Measurements from ENCODE around the gene SCO2. TPM values are rescaled to one million over a fixed set of nuclear protein-coding genes. Genes with fewer than 3 reads are reported as not detected.

SCO2 gene
- total RNA-seq, 2 donors from 2014 or later = 0.89 to 2.3 TPM

GRCh38 chr22:50483556-50483955 lies 41.8 kb downstream of the SCO2 start:
- Mint-ChIP-seq H3K9me3 (no peaks in the 10 kb centered on the region), H3K27ac (no peak overlapping the region), H3K4me3 (no peak overlapping the region), H3K4me1 (peaks cover 11% of the 10 kb centered on the region), H3K27me3 (ENCODE audit: insufficient read depth) (peaks cover 65% of the 10 kb centered on the region), H3K36me3 (ENCODE audit: low read depth) (no peaks in the 10 kb centered on the region)
- Histone ChIP-seq H3K9me3 (ENCODE audit: control insufficient read depth, low read length) (no peaks in the 10 kb centered on the region), H3K36me3 (ENCODE audit: control insufficient read depth, insufficient read depth, low read length) (no peaks in the 10 kb centered on the region), H3K4me1 (ENCODE audit: control insufficient read depth, insufficient read depth, low read length) (no peaks in the 10 kb centered on the region), H3K27me3 (ENCODE audit: control insufficient read depth, insufficient read depth, low read length, poor library complexity, severe bottlenecking) (peaks cover 20% of the 10 kb centered on the region), H3K4me3 (ENCODE audit: low read length) (no peak overlapping the region), H3K27ac (ENCODE audit: low read depth, low read length) (no peak overlapping the region), H3K9ac (ENCODE audit: extremely low read depth, low read length, poor library complexity, severe bottlenecking) (no peak overlapping the region)
- no peak for DNase-seq
- TF ChIP-seq, protein P1, sequence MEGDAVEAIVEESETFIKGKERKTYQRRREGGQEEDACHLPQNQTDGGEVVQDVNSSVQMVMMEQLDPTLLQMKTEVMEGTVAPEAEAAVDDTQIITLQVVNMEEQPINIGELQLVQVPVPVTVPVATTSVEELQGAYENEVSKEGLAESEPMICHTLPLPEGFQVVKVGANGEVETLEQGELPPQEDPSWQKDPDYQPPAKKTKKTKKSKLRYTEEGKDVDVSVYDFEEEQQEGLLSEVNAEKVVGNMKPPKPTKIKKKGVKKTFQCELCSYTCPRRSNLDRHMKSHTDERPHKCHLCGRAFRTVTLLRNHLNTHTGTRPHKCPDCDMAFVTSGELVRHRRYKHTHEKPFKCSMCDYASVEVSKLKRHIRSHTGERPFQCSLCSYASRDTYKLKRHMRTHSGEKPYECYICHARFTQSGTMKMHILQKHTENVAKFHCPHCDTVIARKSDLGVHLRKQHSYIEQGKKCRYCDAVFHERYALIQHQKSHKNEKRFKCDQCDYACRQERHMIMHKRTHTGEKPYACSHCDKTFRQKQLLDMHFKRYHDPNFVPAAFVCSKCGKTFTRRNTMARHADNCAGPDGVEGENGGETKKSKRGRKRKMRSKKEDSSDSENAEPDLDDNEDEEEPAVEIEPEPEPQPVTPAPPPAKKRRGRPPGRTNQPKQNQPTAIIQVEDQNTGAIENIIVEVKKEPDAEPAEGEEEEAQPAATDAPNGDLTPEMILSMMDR (conservative IDR thresholded peaks at IDR 0.05) = no peak
- 88 to 98% methylated on average over 8 of the region's 8 CpGs for WGBS, 2 experiments (ENCODE audit: insufficient coverage in 1 of 2, insufficient read length in 1 of 2)

GRCh38 chr22:50483106-50483505 lies 42.3 kb downstream of the SCO2 start:
- WGBS, 2 experiments (ENCODE audit: insufficient coverage in 1 of 2, insufficient read length in 1 of 2) = 85 to 91% methylated on average over 8 to 10 of the region's 10 CpGs
- TF ChIP-seq, protein P1 (conservative IDR thresholded peaks at IDR 0.05) = no peak
- Histone ChIP-seq H3K4me3 (ENCODE audit: low read length) (no peak overlapping the region), H3K27me3 (ENCODE audit: control insufficient read depth, insufficient read depth, low read length, poor library complexity, severe bottlenecking) (peaks cover 20% of the 10 kb centered on the region), H3K9ac (ENCODE audit: extremely low read depth, low read length, poor library complexity, severe bottlenecking) (no peak overlapping the region), H3K9me3 (ENCODE audit: control insufficient read depth, low read length) (no peaks in the 10 kb centered on the region), H3K4me1 (ENCODE audit: control insufficient read depth, insufficient read depth, low read length) (no peaks in the 10 kb centered on the region), H3K36me3 (ENCODE audit: control insufficient read depth, insufficient read depth, low read length) (no peaks in the 10 kb centered on the region), H3K27ac (ENCODE audit: low read depth, low read length) (no peak overlapping the region)
- Mint-ChIP-seq H3K9me3 (no peaks in the 10 kb centered on the region), H3K27me3 (ENCODE audit: insufficient read depth) (peaks cover 69% of the 10 kb centered on the region), H3K4me1 (peaks cover 11% of the 10 kb centered on the region), H3K4me3 (no peak overlapping the region), H3K36me3 (ENCODE audit: low read depth) (no peaks in the 10 kb centered on the region), H3K27ac (no peak overlapping the region)
- DNase-seq = no peak

GRCh38 chr22:50482107-50483074 lies 43.0 kb downstream of the SCO2 start:
- Mint-ChIP-seq H3K9me3 (no peaks in the 10 kb centered on the region), H3K36me3 (ENCODE audit: low read depth) (no peaks in the 10 kb centered on the region), H3K4me3 (peak overlapping the region; percentile 54), H3K4me1 (peaks cover 11% of the 10 kb centered on the region), H3K27me3 (ENCODE audit: insufficient read depth) (peaks cover 72% of the 10 kb centered on the region), H3K27ac (no peak overlapping the region)
- Histone ChIP-seq H3K4me1 (ENCODE audit: control insufficient read depth, insufficient read depth, low read length) (no peaks in the 10 kb centered on the region), H3K9ac (ENCODE audit: extremely low read depth, low read length, poor library complexity, severe bottlenecking) (peak overlapping the region; percentile 55), H3K36me3 (ENCODE audit: control insufficient read depth, insufficient read depth, low read length) (no peaks in the 10 kb centered on the region), H3K27me3 (ENCODE audit: control insufficient read depth, insufficient read depth, low read length, poor library complexity, severe bottlenecking) (peaks cover 20% of the 10 kb centered on the region), H3K27ac (ENCODE audit: low read depth, low read length) (no peak overlapping the region), H3K4me3 (ENCODE audit: low read length) (peak overlapping the region; percentile 74), H3K9me3 (ENCODE audit: control insufficient read depth, low read length) (no peaks in the 10 kb centered on the region)
- TF ChIP-seq, protein P1 (conservative IDR thresholded peaks at IDR 0.05) = no peak
- 86 to 95% methylated on average over 19 to 35 of the region's 35 CpGs for WGBS, 2 experiments (ENCODE audit: insufficient coverage in 1 of 2, insufficient read length in 1 of 2)
- DNase-seq = peak; percentile 75
